Astrocyte (in vitro differentiated cells and primary cell): Measurements from ENCODE around the gene RTTN. TPM values are rescaled to one million over a fixed set of nuclear protein-coding genes. Genes with fewer than 3 reads are reported as not detected.
A peak's percentile ranks its signal among the peaks of the same experiment; 100 is the strongest.

Experiments
- DNase-seq: peaks from one replicate; pipeline ENCODE4 v3.0.0-alpha.2; 2010; ENCODE audit warnings: low read depth
- FAIRE-seq: peaks from 2 replicates; lab custom pipeline; 2011; peaks lifted over from hg19 to GRCh38; lab: Jason Lieb, UNC
- H2AFZ ChIP-seq: 2 replicates; pipeline ENCODE4 v1.6.0; 2012; ENCODE audit warnings: low read depth, low read length, inconsistent platforms
- H3K27ac ChIP-seq: 2 replicates; pipeline ENCODE4 v1.5.1; 2011; ENCODE audit warnings: low read depth, low read length, inconsistent platforms
- H3K27me3 ChIP-seq: 2 replicates; pipeline ENCODE4 v1.6.0; 2011; ENCODE audit warnings: low read length, inconsistent platforms; ENCODE audit not compliant: insufficient read depth
- H3K36me3 ChIP-seq: 2 replicates; pipeline ENCODE4 v1.5.1; 2011; ENCODE audit warnings: low read length, inconsistent platforms; ENCODE audit not compliant: insufficient read depth
- H3K4me1 ChIP-seq: 2 replicates; pipeline ENCODE4 v1.5.1; 2011; ENCODE audit warnings: low read length, inconsistent platforms; ENCODE audit not compliant: insufficient read depth
- H3K4me2 ChIP-seq: 2 replicates; pipeline ENCODE4 v1.6.0; 2012; ENCODE audit warnings: low read length, inconsistent platforms
- H3K4me3 ChIP-seq: 2 replicates; pipeline ENCODE4 v1.5.1; 2011; ENCODE audit warnings: low read depth, mild to moderate bottlenecking, low read length, inconsistent platforms; ENCODE audit not compliant: insufficient read depth
- H3K79me2 ChIP-seq: 2 replicates; pipeline ENCODE4 v1.6.0; 2012; ENCODE audit warnings: mild to moderate bottlenecking, low read length, inconsistent platforms; ENCODE audit not compliant: insufficient read depth
- H3K9ac ChIP-seq: 2 replicates; pipeline ENCODE4 v1.6.0; 2012; ENCODE audit warnings: mild to moderate bottlenecking, low read length, inconsistent platforms
- H3K9me3 ChIP-seq: 2 replicates; pipeline ENCODE4 v1.5.1; 2012; ENCODE audit warnings: low read depth, mild to moderate bottlenecking, low read length, inconsistent platforms; ENCODE audit not compliant: insufficient read depth
- H4K20me1 ChIP-seq: 2 replicates; pipeline ENCODE4 v1.6.0; 2012; ENCODE audit warnings: low read length, inconsistent platforms; ENCODE audit not compliant: insufficient read depth
- H3K27ac Mint-ChIP-seq: one replicate; pipeline ENCODE4 v1.8.0; 2021; ENCODE audit warnings: mild to moderate bottlenecking, mixed read lengths; ENCODE audit not compliant: unreplicated experiment
- H3K27me3 Mint-ChIP-seq: one replicate; pipeline ENCODE4 v1.8.0; 2021; ENCODE audit warnings: low read depth, mixed read lengths; ENCODE audit not compliant: unreplicated experiment
- H3K36me3 Mint-ChIP-seq: one replicate; pipeline ENCODE4 v1.8.0; 2021; ENCODE audit warnings: low read depth, mixed read lengths; ENCODE audit not compliant: unreplicated experiment
- H3K4me1 Mint-ChIP-seq: one replicate; pipeline ENCODE4 v1.8.0; 2021; ENCODE audit warnings: low read depth, mixed read lengths; ENCODE audit not compliant: unreplicated experiment
- H3K4me3 Mint-ChIP-seq: one replicate; pipeline ENCODE4 v1.8.0; 2021; ENCODE audit warnings: mild to moderate bottlenecking, moderate library complexity, mixed read lengths; ENCODE audit not compliant: unreplicated experiment
- H3K9me3 Mint-ChIP-seq: one replicate; pipeline ENCODE4 v1.8.0; 2021; ENCODE audit warnings: mild to moderate bottlenecking, mixed read lengths; ENCODE audit not compliant: unreplicated experiment
- EZH2 ChIP-seq: IDR thresholded peaks from 2 replicates; pipeline ENCODE4 v1.6.1; 2012; ENCODE audit warnings: mild to moderate bottlenecking, low read length, inconsistent platforms; ENCODE audit not compliant: insufficient read depth
- total RNA-seq: library from RNA; stranded (reverse); gene quantifications from 2 replicates; pipeline ENCODE4 v1.2.1, GENCODE V29; 2021
- TF ChIP-seq, protein P1 (sequence below): IDR thresholded peaks from 2 replicates; pipeline ENCODE4 v1.5.1; 2011; ENCODE audit warnings: low read depth, mild to moderate bottlenecking, inconsistent platforms, low read length, moderate library complexity; ENCODE audit not compliant: insufficient read depth

RTTN gene
- total RNA-seq, 1 donor from 2014 or later = 6.3 TPM

DNA sequence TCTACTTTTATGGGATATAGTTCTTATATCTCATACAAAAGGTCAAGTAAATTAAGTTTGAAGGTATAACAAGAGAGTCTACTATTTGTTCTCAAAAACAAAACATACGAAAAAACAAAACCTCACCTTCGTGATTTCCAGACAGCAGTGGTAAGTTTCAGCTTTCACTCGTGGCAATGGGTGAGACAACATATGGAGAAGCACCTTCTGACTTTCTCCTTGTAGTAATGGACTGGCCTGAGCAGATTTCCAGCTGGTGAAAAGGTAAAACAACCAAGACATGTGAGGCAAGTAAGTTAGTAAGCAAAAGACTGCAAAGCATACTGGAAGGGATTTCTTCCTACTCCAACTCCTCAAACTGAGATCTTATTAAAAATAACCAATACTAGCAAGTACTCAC is 39.6 kb downstream of the RTTN start:
- no peaks in the 10 kb centered on the region for H3K4me1 ChIP-seq
- peaks cover 3% of the 10 kb centered on the region for H3K9me3 Mint-ChIP-seq
- H3K4me1 Mint-ChIP-seq = no peaks in the 10 kb centered on the region
- no peaks in the 10 kb centered on the region for H4K20me1 ChIP-seq
- no peak overlapping the region for H3K9ac ChIP-seq
- DNase-seq = no peak
- no peaks in the 10 kb centered on the region for H3K36me3 ChIP-seq
- H3K79me2 ChIP-seq = no peaks in the 10 kb centered on the region
- no peak overlapping the region for H2AFZ ChIP-seq
- H3K9me3 ChIP-seq = no peaks in the 10 kb centered on the region
- no peak overlapping the region for H3K27ac Mint-ChIP-seq
- no peak overlapping the region for H3K4me2 ChIP-seq
- H3K27me3 Mint-ChIP-seq = no peaks in the 10 kb centered on the region
- no peaks in the 10 kb centered on the region for H3K27me3 ChIP-seq
- H3K27ac ChIP-seq = no peak overlapping the region
- TF ChIP-seq EZH2 = no peak
- TF ChIP-seq, protein P1, sequence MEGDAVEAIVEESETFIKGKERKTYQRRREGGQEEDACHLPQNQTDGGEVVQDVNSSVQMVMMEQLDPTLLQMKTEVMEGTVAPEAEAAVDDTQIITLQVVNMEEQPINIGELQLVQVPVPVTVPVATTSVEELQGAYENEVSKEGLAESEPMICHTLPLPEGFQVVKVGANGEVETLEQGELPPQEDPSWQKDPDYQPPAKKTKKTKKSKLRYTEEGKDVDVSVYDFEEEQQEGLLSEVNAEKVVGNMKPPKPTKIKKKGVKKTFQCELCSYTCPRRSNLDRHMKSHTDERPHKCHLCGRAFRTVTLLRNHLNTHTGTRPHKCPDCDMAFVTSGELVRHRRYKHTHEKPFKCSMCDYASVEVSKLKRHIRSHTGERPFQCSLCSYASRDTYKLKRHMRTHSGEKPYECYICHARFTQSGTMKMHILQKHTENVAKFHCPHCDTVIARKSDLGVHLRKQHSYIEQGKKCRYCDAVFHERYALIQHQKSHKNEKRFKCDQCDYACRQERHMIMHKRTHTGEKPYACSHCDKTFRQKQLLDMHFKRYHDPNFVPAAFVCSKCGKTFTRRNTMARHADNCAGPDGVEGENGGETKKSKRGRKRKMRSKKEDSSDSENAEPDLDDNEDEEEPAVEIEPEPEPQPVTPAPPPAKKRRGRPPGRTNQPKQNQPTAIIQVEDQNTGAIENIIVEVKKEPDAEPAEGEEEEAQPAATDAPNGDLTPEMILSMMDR = no peak
- peaks cover 7% of the 10 kb centered on the region for H3K36me3 Mint-ChIP-seq
- no peak overlapping the region for H3K4me3 Mint-ChIP-seq
- FAIRE-seq = no peak
- H3K4me3 ChIP-seq = no peak overlapping the region

DNA sequence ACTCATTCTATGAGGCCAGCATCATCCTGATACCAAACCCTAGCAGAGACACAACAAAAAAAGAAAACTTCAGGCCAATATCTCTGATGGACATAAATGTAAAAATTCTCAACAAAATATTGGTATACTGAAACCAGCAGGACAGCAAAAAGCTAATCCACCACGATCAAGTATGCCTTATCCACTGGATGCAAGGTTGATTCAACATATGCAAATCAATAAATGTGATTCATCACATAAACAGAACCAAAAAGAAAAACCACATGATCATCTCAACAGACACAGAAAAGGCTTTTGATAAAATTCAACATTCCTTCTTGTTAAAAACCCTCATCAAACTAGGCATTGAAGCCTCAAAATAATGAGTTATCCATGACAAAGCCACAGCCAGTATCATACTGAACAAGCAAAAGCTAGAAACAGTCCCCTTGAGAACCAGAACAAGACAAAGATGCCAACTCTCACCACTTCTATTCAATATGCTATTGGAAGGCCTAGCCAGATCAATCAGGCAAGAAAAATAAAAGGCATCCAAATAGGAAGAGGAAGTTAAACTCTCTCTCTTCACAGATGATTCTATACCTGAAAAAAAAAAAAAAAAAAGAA is 45.3 kb downstream of the RTTN start:
- no peaks in the 10 kb centered on the region for H3K4me1 ChIP-seq
- H3K79me2 ChIP-seq = no peaks in the 10 kb centered on the region
- Mint-ChIP-seq H3K4me3 (no peak overlapping the region), H3K27me3 (no peaks in the 10 kb centered on the region), H3K9me3 (peaks cover 3% of the 10 kb centered on the region), H3K4me1 (no peaks in the 10 kb centered on the region), H3K27ac (no peak overlapping the region), H3K36me3 (peaks cover 9% of the 10 kb centered on the region)
- TF ChIP-seq EZH2 = no peak
- TF ChIP-seq, protein P1 = no peak
- no peaks in the 10 kb centered on the region for H3K36me3 ChIP-seq
- H2AFZ ChIP-seq = no peak overlapping the region
- H3K4me3 ChIP-seq = no peak overlapping the region
- H3K9me3 ChIP-seq = no peaks in the 10 kb centered on the region
- H3K4me2 ChIP-seq = no peak overlapping the region
- no peak overlapping the region for H3K9ac ChIP-seq
- no peaks in the 10 kb centered on the region for H3K27me3 ChIP-seq
- FAIRE-seq (peak; percentile 84), DNase-seq (no peak)
- no peak overlapping the region for H3K27ac ChIP-seq
- no peaks in the 10 kb centered on the region for H4K20me1 ChIP-seq

DNA sequence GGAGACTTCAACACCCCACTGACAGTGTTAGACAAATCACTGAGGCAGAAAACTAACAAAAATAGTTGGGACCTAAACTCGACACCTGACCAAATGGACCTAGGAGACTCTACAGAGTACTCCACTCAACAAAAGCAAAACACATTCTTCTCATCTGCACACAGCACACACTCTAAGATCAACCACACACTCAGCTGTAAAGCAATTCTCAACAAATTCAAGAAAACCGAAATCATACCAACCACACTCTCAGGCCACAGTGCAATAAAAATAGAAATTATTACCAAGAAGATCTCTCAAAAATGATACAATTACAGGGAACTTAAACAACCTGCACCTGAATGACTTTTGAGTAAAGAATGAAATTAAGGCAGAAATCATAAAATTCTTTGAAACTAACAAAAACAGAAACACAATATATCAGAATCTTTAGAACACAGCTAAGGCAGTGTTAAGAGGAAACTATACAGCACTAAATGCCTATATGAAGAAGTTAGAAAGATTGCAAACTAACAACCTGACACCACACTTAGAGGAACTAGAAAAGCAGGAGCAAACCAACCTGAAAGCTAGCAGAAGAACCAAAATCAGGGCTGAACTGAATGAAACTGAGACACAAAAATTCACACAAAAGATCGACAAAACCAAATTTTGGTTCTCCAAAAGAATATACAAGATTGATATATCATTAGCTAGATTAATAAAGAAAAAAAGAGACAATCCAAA is 46.3 kb downstream of the RTTN start:
- H3K9me3 Mint-ChIP-seq = peaks cover 3% of the 10 kb centered on the region
- H3K27me3 Mint-ChIP-seq = no peaks in the 10 kb centered on the region
- H3K36me3 Mint-ChIP-seq = peaks cover 9% of the 10 kb centered on the region
- Histone ChIP-seq H2AFZ (no peak overlapping the region), H3K9ac (no peak overlapping the region), H3K4me3 (no peak overlapping the region), H3K4me1 (peaks cover 10% of the 10 kb centered on the region), H3K36me3 (no peaks in the 10 kb centered on the region), H3K79me2 (no peaks in the 10 kb centered on the region), H3K9me3 (no peaks in the 10 kb centered on the region), H4K20me1 (no peaks in the 10 kb centered on the region), H3K27ac (no peak overlapping the region), H3K27me3 (no peaks in the 10 kb centered on the region), H3K4me2 (no peak overlapping the region)
- DNase-seq = no peak
- no peak overlapping the region for H3K4me3 Mint-ChIP-seq
- no peak for FAIRE-seq
- peaks cover 9% of the 10 kb centered on the region for H3K4me1 Mint-ChIP-seq
- H3K27ac Mint-ChIP-seq = no peak overlapping the region
- TF ChIP-seq, protein P1 = no peak
- TF ChIP-seq EZH2 = no peak
